PC-3 (cell line): ENCODE results near the gene OOEP.

Source experiments
- CTCF ChIP-seq: fragments of 300-600 bp; sonication (generic); conservative IDR thresholded peaks from 2 replicates; pipeline ENCODE4 v1.5.1; 2017; ENCODE audit warnings: antibody characterized with exemption, low read depth, mild to moderate bottlenecking, low read length
- EZH2 ChIP-seq: fragments of 300-600 bp; sonication (generic); IDR thresholded peaks from one replicate; pipeline ENCODE4 v1.6.1; 2017; ENCODE audit warnings: antibody characterized with exemption, mild to moderate bottlenecking, low read length; ENCODE audit not compliant: unreplicated experiment
- EZH2phosphoT487 ChIP-seq: fragments of 300-600 bp; sonication (generic); IDR thresholded peaks from 2 replicates; pipeline ENCODE4 v1.6.1; 2018; ENCODE audit warnings: mild to moderate bottlenecking, antibody characterized with exemption, low read length, borderline replicate concordance

- no peak for TF ChIP-seq CTCF
- TF ChIP-seq EZH2: no peak
- TF ChIP-seq EZH2phosphoT487: no peak
Measured at GRCh38 chr6:73362869-73363536, 6.7 kb downstream of the OOEP start.
